Endothelial cell of umbilical vein (primary cell): ENCODE measurements around the gene PCDH9. TPM values are rescaled to one million over a fixed set of nuclear protein-coding genes. Genes with fewer than 3 reads are reported as not detected.
"Not testable (repeated sequence)": the region's sequence is repeated elsewhere in the genome, so short reads cannot be mapped to it uniquely, and the experiment has no call there.

Experiments used
- BruUV-seq: library from RNA; stranded (reverse); fragments of 400-500 nt; replicated peaks from 2 replicates; lab custom pipeline; 2021; lab: Mats Ljungman, UMichigan
- CTCF ChIA-PET: fragments of 300-600, 350-600 bp; sonication (Branson Sonifier 250); formaldehyde crosslinking; loops from one replicate; lab custom pipeline; 2021; ENCODE audit warnings: antibody characterized with exemption, inconsistent platforms; lab: Charles Lee
- POLR2A ChIA-PET: fragments of 300-600, 350-600 bp; sonication (Branson Sonifier 250); formaldehyde crosslinking; loops from one replicate; lab custom pipeline; 2021; ENCODE audit warnings: antibody characterized with exemption, inconsistent platforms; lab: Charles Lee
- DNase-seq: peaks from one replicate; pipeline ENCODE4 v3.0.0-alpha.2; 2011; ENCODE audit warnings: low read depth, low spot score
- FAIRE-seq: peaks from 2 replicates; lab custom pipeline; 2011; peaks lifted over from hg19 to GRCh38; lab: Jason Lieb, UNC
- H2AFZ ChIP-seq: 2 replicates; pipeline ENCODE4 v1.6.0; 2012; ENCODE audit warnings: low read depth, low read length, control low read depth, inconsistent platforms
- H3K27ac ChIP-seq: 2 replicates; pipeline ENCODE4 v1.5.1; 2011; ENCODE audit warnings: low read depth, mild to moderate bottlenecking, control low read depth, low read length, moderate library complexity; ENCODE audit not compliant: insufficient read depth
- H3K27me3 ChIP-seq, 2 experiments: 2 replicates each; pipeline versions ENCODE4 v1.6.0 to v1.6.1; 2011; ENCODE audit warnings: low read length in 2 of 2, mixed read lengths in 1 of 2; ENCODE audit not compliant: control insufficient read depth in 2 of 2, insufficient read depth in 2 of 2
- H3K36me3 ChIP-seq, 2 experiments: 2 replicates in 1 of 2; 3 replicates in 1 of 2; pipeline ENCODE4 v1.5.1; 2011; ENCODE audit warnings: low read length in 2 of 2, mild to moderate bottlenecking in 1 of 2, moderate library complexity in 1 of 2; ENCODE audit not compliant: control insufficient read depth in 2 of 2, insufficient read depth in 2 of 2; ENCODE audit errors: extremely low read depth in 1 of 2
- H3K4me1 ChIP-seq: 3 replicates; pipeline ENCODE4 v1.5.1; 2011; ENCODE audit warnings: mild to moderate bottlenecking, low read length; ENCODE audit not compliant: control insufficient read depth, insufficient read depth; ENCODE audit errors: extremely low read depth
- H3K4me2 ChIP-seq: 2 replicates; pipeline ENCODE4 v1.6.1; 2011; ENCODE audit warnings: low read length, control low read depth, mixed read lengths; ENCODE audit not compliant: insufficient read depth
- H3K4me3 ChIP-seq, 3 experiments: fragments of 200-600 bp in 1 of 3; sonication (generic), shearing (Covaris generic) in 1 of 3; replicated peaks in 1 of 3; 2 replicates each; pipeline ENCODE4 v1.5.1; 2011 to 2016; ENCODE audit warnings: control low read depth in 3 of 3, low read length in 3 of 3, mild to moderate bottlenecking in 2 of 3, inconsistent platforms in 1 of 3, low read depth in 1 of 3, moderate library complexity in 1 of 3; ENCODE audit not compliant: insufficient read depth in 1 of 3
- H3K79me2 ChIP-seq: 2 replicates; pipeline ENCODE4 v1.6.0; 2012; ENCODE audit warnings: low read length, inconsistent platforms; ENCODE audit not compliant: control insufficient read depth, insufficient read depth
- H3K9ac ChIP-seq: replicated peaks from 2 replicates; pipeline ENCODE3; 2011; ENCODE audit warnings: low read length, control low read depth; ENCODE audit not compliant: insufficient read depth; ENCODE audit errors: extremely low read depth
- H3K9me1 ChIP-seq: replicated peaks from 3 replicates; pipeline ENCODE4 v1.6.0; 2011; ENCODE audit warnings: mild to moderate bottlenecking, low read length; ENCODE audit not compliant: control insufficient read depth, insufficient read depth; ENCODE audit errors: extremely low read depth
- H3K9me3 ChIP-seq: replicated peaks from 2 replicates; pipeline ENCODE4 v1.5.1; 2012; ENCODE audit warnings: low read length, inconsistent platforms; ENCODE audit not compliant: control insufficient read depth, insufficient read depth
- H4K20me1 ChIP-seq: replicated peaks from 2 replicates; pipeline ENCODE3; 2011; ENCODE audit warnings: mild to moderate bottlenecking, low read length; ENCODE audit not compliant: control insufficient read depth, insufficient read depth; ENCODE audit errors: extremely low read depth
- EZH2 ChIP-seq: IDR thresholded peaks from 2 replicates; pipeline ENCODE4 v1.6.1; 2012; ENCODE audit warnings: borderline replicate concordance, low read depth, mild to moderate bottlenecking, moderate library complexity, low read length, inconsistent platforms; ENCODE audit not compliant: severe bottlenecking
- FOS ChIP-seq: IDR thresholded peaks from 2 replicates; pipeline ENCODE4 v1.6.1; 2011; ENCODE audit warnings: mild to moderate bottlenecking, low read length, moderate library complexity, borderline replicate concordance; ENCODE audit not compliant: insufficient read depth
- GATA2 ChIP-seq: IDR thresholded peaks from 2 replicates; pipeline ENCODE4 v1.7.0; 2011; ENCODE audit warnings: low read depth, mild to moderate bottlenecking, moderate library complexity, mixed read lengths, low read length; ENCODE audit not compliant: insufficient read length, insufficient read depth
- JUN ChIP-seq: IDR thresholded peaks from 2 replicates; pipeline ENCODE4 v1.6.1; 2011; ENCODE audit warnings: borderline replicate concordance, low read depth; ENCODE audit not compliant: insufficient read length, insufficient read depth
- MYC ChIP-seq: IDR thresholded peaks from one replicate; pipeline ENCODE4 v1.6.1; 2011; ENCODE audit warnings: mild to moderate bottlenecking, low read depth, low read length
- POLR2A ChIP-seq: IDR thresholded peaks from 2 replicates; pipeline ENCODE4 v1.6.1; 2012; ENCODE audit warnings: low read depth, mild to moderate bottlenecking, control low read depth, low read length
- POLR2AphosphoS5 ChIP-seq: IDR thresholded peaks from 2 replicates; pipeline ENCODE4 v1.6.1; 2012; ENCODE audit warnings: low read depth, mild to moderate bottlenecking, control low read depth, low read length, moderate library complexity; ENCODE audit not compliant: insufficient read depth
- dilution Hi-C: fragments of 300-500 bp; cut with MboI; formaldehyde crosslinking; loops from one replicate; pipeline ENCODE4 v1.15.0; 2019; ENCODE audit warnings: low sequenced_read_pairs; ENCODE audit not compliant: extremely low pct_ligation_motif_present
- intact Hi-C: fragments of 100-400 bp; cut with micrococcal nuclease; formaldehyde crosslinking; loops from one replicate; pipeline ENCODE4 v1.10.0; 2022
- polyA plus RNA-seq, 4 experiments: library from polyadenylated mRNA; depleted of rRNA in 3 of 4; stranded (reverse) in 3 of 4; unstranded in 1 of 4; fragments of >200 nt; gene quantifications; 2 replicates each; pipeline versions ENCODE4 v1.2.1 to v1.2.3, GENCODE V29; 2011 to 2012; ENCODE audit warnings: missing spikeins in 1 of 4
- total RNA-seq: library from RNA; stranded (reverse); gene quantifications from 2 replicates; pipeline ENCODE4 v1.2.3, GENCODE V29; 2021
- TF ChIP-seq, protein P1 (sequence below): IDR thresholded peaks from 2 replicates; pipeline ENCODE4 v1.6.1; 2011; ENCODE audit not compliant: insufficient read depth, insufficient read length
- TF ChIP-seq, protein P2 (sequence below), 2 donors: IDR thresholded peaks; 1 replicate in 1 of 2; 2 replicates in 1 of 2; pipeline ENCODE4 v1.5.1; 2011; ENCODE audit warnings: low read length in 2 of 2, mild to moderate bottlenecking in 2 of 2, moderate library complexity in 2 of 2, control low read depth in 1 of 2, inconsistent platforms in 1 of 2, low read depth in 1 of 2; ENCODE audit not compliant: insufficient read depth in 1 of 2; ENCODE audit errors: extremely low read depth in 1 of 2

Gene PCDH9
- total and polyA plus RNA-seq, 2 donors (not counting 3 experiments of a cell fraction or from before 2014, with no cell fraction given) = 1.1 to 5.2 TPM

DNA sequence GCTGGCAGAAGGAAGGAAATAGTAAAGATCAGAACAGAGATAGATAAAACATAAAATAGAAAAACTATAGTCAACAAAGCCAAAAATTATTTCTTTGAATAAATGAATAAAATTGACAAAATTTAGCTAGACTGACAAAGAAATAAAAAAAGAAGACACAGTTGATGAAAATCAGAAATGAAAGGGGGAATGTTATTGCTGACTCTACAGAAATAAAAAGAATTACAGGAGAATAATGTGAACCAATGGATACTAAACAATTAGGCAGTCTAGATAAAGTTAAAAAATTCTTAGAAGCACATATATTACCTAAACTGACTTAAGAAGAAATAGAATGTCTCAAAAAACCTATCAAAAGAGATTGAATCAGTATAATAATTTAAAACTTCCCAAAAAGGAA lies 933.8 kb downstream of the PCDH9 start:
- H3K4me3 ChIP-seq = no peak overlapping the region
- dilution Hi-C loops = no loop called here
- no TSS peak for BruUV-seq
- H2AFZ ChIP-seq = no peak overlapping the region
- no peaks in the 10 kb centered on the region for H4K20me1 ChIP-seq
- intact Hi-C loops = no loop called here
- H3K27ac ChIP-seq = no peak overlapping the region
- H3K27me3 ChIP-seq = no peaks in the 10 kb centered on the region
- CTCF ChIA-PET = no interaction called here
- POLR2A ChIA-PET = no interaction called here
- FAIRE-seq = no peak
- DNase-seq = no peak
- H3K9me1 ChIP-seq = no peaks in the 10 kb centered on the region
- no peaks in the 10 kb centered on the region for H3K9me3 ChIP-seq
- TF ChIP-seq POLR2AphosphoS5 (no peak), EZH2 (no peak), JUN (no peak), POLR2A (no peak), FOS (no peak), MYC (no peak), GATA2 (no peak)
- TF ChIP-seq, protein P1, sequence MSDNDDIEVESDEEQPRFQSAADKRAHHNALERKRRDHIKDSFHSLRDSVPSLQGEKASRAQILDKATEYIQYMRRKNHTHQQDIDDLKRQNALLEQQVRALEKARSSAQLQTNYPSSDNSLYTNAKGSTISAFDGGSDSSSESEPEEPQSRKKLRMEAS = no peak
- TF ChIP-seq, protein P2, sequence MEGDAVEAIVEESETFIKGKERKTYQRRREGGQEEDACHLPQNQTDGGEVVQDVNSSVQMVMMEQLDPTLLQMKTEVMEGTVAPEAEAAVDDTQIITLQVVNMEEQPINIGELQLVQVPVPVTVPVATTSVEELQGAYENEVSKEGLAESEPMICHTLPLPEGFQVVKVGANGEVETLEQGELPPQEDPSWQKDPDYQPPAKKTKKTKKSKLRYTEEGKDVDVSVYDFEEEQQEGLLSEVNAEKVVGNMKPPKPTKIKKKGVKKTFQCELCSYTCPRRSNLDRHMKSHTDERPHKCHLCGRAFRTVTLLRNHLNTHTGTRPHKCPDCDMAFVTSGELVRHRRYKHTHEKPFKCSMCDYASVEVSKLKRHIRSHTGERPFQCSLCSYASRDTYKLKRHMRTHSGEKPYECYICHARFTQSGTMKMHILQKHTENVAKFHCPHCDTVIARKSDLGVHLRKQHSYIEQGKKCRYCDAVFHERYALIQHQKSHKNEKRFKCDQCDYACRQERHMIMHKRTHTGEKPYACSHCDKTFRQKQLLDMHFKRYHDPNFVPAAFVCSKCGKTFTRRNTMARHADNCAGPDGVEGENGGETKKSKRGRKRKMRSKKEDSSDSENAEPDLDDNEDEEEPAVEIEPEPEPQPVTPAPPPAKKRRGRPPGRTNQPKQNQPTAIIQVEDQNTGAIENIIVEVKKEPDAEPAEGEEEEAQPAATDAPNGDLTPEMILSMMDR (IDR thresholded peaks at IDR 0.05; ENCODE audit: extremely low read depth in 1 of 2, insufficient read depth in 1 of 2, low read depth in 1 of 2, low read length in 2 of 2) = no peak
- H3K4me2 ChIP-seq = no peak overlapping the region
- no peaks in the 10 kb centered on the region for H3K36me3 ChIP-seq
- no peaks in the 10 kb centered on the region for H3K4me1 ChIP-seq
- no peak overlapping the region for H3K9ac ChIP-seq
- no peaks in the 10 kb centered on the region for H3K79me2 ChIP-seq

DNA sequence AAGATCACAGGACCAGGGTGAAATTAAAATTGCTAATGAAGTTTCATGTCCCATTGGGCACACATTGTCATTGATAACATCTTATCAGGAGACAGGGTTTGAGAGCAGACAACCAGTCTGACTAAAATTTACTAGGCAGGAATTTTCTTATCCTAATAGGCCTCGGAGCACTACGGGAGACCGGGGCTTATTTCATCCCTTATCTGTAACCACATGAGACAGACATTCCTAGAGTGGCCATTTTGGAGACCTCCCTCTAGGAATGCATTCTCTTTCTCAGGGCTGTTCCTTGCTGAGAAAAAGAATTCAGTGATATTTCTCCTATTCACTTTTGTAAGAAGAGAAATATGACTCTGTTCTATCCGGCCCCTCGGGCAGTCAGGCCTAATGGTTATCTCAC lies 943.3 kb downstream of the PCDH9 start:
- H4K20me1 ChIP-seq, FAIRE-seq, H3K79me2 ChIP-seq, H3K9ac ChIP-seq, H3K27ac ChIP-seq, H3K4me1 ChIP-seq, dilution Hi-C loops, intact Hi-C loops, CTCF ChIA-PET, DNase-seq, H3K9me3 ChIP-seq, H2AFZ ChIP-seq, BruUV-seq, H3K4me2 ChIP-seq, H3K9me1 ChIP-seq, H3K4me3 ChIP-seq, H3K36me3 ChIP-seq, H3K27me3 ChIP-seq, POLR2A ChIA-PET: not testable (repeated sequence)
